NCI-H526 (cell line): Measurements from ENCODE around the gene ODAD4.
"Not testable (repeated sequence)": the region's sequence is repeated elsewhere in the genome, so short reads cannot be mapped to it uniquely, and the experiment has no call there.

Source experiments
- DNase-seq, 2 experiments: peaks; one replicate each; lab custom pipeline; 2025; lab: John Stamatoyannopoulos, UW

ODAD4 gene

DNA sequence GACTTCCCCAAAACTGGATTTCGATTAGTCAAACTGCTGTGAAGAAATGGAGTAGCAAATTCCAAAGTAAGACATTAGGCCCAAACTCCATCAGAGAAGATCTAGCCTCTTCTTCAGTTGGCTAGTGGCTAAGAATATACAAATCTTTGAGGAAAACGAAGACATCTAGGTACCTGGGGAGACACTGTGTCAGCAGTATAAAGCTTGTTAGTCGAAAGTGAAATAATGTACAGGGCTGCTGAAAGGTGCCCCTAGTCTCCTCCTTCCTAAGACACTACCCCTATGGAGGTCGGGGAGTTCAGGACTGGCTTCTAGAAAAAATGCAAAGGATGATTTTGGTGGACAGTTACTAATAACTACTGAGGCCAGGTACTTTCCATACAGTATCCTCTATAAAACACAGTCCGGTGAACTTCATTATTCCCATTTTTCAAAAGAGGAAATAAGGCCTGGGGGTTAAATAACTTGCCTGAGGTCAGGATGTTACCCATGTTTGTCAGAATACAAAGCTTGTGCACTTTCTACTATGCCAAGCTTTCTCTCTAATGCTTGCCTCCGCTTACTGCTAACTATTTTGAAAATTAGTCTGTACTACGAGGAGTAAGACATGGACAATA, 71.9 kb downstream of the ODAD4 start:
- no peak for DNase-seq

DNA sequence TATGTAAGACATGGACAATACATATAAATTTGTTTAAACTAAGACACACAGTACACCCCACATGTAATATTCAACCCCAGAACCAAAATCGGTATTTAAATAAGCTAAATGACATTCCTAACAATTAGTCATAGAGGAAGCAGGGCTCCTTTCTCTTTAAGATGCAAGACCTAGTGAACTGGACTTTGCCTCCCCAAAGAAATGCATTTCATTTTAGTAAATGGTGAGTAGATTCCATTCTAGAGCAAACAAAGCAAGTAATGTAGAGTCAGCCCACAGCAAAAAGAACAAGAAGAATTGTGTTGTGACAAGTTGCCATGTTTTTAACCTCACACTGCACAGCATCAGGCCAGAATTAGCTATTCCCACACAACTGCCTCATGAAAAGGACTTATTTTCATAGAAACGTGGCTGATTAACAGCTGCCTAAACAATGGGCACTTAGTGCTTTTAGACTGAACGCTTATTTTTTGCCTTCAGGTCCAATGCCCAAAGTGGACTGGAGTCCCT, 72.4 kb downstream of the ODAD4 start:
- no peak for DNase-seq

- DNase-seq: no peak
Observed at GRCh38 chr17:42005166-42005565, 74.7 kb downstream of the ODAD4 start.

DNA sequence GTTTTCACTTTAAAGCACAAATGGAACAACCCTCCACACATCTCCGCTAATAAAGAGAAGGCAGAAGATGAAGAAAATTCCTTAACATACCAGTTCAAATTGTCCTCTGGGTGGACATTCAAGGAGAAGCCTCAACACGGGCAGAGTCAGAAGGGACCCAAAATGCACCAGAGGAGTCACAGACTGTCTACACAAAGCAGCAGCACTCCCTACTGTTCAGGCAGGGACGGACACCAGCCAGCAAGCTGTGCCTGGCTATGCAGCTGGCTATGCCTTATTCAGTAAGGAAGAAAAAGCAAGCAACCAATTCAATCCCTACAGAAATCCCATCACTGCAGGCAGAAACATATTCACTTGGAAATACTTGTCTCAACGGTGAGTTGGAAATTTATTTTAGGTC, 78.8 kb downstream of the ODAD4 start:
- no peak for DNase-seq

- not testable (repeated sequence) for DNase-seq
Observed at GRCh38 chr17:42010266-42010680, 79.9 kb downstream of the ODAD4 start.

DNA sequence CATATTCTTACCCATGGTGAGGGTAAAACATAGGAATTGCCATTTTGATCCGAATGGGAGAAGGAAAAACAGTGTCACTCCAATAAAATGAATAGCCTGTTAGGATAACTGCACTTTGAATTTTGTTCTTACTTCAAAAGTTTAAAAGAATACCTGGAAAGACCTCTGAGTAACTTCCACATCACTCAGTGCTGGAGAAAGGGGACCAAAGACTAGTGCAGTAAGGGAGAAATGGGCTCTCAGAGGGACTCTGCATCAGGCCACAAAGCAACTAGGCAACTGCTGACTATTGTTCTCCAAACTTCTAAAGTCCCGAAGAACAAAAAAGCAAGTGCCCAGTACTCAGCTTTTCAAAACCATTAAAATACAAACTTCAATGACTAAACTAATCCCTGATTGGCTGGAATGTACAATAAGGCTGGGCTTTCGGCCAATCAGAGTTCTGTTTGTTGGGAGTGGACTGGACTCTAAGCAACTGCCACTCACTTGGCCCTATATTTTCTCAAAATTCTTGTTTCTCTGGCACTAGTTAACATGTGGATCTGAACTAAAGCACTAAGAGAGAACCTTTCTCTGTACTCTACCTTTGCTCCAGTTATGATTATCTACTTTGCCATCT, 80.6 kb downstream of the ODAD4 start:
- no peak for DNase-seq

- not testable (repeated sequence) for DNase-seq
Observed at GRCh38 chr17:42012363-42012762, 81.9 kb downstream of the ODAD4 start.

DNA sequence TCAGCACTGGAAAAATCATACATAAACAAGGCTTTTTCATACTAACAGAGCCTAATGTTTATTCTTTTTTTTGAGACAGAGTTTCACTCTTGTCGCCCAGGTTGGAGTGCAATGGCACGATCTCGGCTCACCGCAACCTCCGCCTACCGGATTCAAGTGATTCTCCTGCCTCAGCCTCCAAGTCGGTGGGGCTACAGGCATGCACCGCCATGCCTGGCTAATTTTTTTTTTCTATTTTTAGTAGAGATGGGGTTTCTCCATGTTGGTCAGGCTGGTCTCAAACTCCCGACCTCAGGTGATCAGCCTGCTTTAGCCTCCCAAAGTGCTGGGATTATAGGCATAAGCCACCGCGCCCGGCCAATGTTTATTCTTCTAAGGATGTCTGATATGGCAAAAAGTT, 83.3 kb downstream of the ODAD4 start:
- DNase-seq: not testable (repeated sequence)
